Muscle of arm (tissue), 12 donors: ENCODE measurements around the gene SGSM1. TPM values are rescaled to one million over a fixed set of nuclear protein-coding genes. Genes with fewer than 3 reads are reported as not detected.

Experiments used
- DNase-seq: peaks from one replicate; pipeline ENCODE4 v3.0.0-alpha.2; 2013
- polyA plus RNA-seq, 12 donors: library from polyadenylated mRNA; unstranded; fragments of 120-200 nt; gene quantifications; one replicate each; pipeline ENCODE4 v1.2.1, GENCODE V29; 2013; ENCODE audit not compliant: insufficient read length in 12 of 12

Gene SGSM1
- polyA plus RNA-seq, 12 donors, result 0.11 to 3.2 (median 0.21) TPM; not detected in 1

DNA sequence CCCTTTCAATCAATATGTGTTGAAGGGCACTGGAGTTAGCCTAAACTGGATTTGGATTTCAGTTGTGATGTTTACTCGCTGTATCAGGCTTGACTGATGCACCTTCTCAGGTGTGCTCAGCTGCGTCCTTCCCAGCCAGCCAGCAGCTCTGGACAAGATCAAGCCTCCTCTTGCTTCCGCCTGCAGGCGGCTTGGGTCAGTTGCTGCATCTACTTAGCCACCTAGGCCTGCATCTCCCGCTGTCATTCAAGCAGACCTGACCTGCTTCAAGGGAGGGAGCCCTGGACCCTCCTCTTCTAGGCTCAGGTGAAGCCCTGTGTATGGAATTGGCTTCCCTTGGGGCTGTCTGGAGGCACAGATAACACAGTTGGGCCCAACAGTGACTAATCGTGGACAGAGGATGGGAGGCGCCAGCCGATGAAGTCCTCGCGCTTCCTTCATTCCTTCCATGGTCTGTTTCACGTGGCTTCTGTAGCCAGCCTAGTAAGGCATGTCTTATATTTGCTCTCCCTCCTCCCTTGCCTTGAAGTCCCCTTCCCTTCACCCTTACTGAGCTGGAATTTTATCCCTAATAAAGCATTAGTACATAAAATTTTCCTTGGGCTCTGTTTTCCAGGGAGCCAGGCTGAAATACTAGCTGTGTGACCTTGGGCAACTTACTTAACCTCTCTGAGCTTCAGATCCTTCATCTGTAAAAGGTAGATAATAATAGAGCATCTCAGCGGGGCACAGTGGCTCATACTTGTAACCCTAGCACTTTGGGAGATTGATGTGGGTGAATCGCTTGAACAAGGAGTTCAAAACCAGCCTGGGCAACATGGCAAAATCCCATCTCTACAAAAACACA, 142.6 kb downstream of the SGSM1 start:
- DNase-seq, result no peak

DNA sequence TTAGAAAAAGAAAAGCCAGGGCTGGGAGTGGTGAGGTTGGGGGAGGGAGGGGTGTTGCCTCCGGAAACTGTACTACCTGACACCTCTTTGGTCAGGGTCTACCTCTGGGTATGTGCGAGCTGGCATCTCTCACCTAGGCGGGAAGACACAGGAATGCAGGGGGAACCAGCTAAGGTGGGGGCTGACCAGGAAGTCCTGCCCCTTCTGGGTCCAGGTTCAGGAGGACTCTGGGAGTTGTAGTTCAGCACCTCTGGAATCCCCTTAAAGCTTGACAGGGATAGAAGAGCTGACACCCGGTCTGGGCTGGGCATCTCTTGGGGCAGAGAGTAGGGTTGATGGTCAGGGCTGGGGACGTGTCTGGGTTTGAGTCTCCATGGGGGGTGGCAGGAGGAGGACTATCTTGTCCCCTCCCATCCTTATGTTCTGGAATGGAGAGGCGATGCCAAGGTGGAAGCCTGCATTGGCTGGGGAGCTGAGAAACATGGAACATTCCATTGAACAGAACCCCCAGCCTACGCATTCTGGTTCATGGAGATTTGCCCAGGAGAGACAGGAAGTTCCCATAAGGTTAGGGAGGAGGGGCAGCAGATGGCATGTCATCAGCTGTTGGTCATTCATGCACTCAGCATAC, 144.4 kb downstream of the SGSM1 start:
- no peak for DNase-seq

DNA sequence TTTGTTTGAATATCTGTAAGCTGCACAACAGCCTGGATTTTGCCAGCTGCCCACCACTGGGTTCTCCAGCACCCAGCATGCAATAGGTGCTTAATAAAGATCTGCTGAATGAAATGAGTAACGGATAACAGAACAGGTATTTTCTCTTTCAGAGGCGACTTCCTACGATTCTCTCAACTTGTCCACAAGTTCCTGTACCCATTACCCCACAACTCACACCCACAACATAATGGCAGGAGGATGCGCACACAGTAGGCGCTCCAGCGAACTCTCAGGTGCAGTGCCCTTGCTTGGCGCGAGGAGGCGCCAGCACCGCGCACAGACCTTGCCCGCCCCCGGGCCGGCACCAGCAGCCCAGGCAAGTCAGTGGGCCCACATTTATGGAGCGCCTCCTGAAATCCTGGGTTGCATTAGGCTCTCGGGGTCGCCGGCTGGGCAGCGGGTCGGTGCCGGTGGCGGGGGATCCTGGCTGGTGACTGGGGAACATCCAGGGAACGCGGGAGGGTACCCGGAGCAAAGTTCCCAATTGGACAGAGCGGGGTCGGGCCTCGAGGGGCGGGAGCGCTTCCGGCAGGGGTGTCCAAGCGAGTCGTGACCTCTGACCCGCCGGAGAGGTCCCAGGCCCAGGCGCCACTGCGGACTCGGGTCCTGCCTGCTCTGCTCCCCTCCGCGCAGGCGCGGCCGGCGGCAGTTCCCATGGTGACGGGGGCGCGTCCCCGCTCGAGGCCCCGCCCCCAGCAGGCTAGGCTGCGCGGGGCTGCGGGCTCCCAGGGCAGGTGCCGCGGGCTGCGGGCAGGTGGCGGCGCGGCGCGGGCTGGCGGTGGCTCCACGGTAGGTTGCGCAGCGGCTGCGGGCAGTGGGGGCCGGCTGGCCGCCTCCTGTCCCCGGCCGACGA, 146.2 kb downstream of the SGSM1 start, which contains the start of gene KIAA1671:
Gene KIAA1671, plus strand, starts transcription at position 775 of the 895 bp plus-strand sequence. CDS start 75,284 bp downstream, outside the sequence.
- peak; percentile 77 for DNase-seq

DNA sequence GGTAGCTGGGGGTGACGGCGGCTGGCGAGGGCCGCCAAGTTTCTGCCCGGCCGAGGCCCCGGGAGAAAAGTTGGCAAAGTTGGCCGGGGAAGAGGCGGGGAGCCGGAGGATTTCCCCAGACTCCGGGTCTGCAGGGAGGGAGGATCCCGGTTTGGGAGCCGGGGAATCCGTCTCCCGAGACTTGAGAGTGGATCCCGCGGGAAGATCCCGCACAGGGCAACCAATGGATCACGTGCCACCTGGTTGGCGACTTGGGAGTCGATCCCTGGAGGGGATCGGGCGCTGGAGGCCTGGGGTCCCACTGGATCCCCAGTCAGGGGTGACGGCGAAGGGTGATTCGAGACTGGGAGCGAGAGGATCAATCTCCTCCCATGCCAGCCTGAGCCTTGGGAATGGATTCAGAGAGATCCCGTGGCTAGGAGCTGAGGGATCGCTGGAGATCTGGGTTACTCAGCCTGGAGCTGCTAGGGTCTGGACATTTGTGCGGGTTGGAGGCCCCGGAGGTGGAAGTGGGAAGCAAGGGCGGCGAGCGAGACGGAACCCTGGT, 146.9 kb downstream of the SGSM1 start:
- DNase-seq, result no peak

- no peak for DNase-seq
These were observed 147.5 kb downstream of the SGSM1 start for GRCh38 chr22:24953384-24954113.

DNA sequence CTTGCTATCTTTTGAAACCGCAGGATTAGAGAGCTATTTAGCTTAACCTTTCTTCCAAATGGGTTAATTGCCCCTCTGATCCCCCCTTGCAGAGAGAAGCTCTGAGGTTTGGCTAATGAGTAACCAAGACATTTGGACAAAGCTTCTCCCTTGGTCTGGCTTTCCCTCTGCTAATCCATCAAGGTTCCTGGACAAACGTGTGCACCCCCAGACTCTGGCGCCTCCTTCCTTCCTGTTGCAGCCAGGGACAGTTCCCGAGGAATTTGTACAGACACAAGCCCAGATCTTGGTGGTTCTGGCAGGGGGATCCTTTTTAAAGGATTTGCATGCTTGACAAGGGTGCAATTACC, 148.1 kb downstream of the SGSM1 start:
- no peak for DNase-seq

DNA sequence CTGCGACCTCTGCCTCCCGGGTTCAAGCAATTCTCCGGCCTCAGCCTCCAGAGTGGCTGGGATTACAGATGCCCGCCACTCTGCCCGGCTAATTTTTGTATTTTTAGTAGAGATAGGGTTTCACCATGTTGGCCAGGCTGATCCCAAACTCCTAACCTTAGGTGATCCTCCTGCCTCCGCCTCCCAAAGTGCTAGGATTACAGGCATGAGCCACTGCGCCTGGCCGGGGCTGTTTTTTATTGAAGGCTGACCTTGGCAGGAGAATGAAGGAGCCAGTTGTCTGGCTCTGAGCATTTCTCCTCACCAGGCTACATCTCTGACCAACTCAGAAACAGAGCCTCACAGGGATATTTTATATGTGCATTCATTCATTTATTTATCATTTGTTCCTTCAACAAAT, 148.8 kb downstream of the SGSM1 start:
- no peak for DNase-seq

GRCh38 chr22:24957043-24957442, 151.0 kb downstream of the SGSM1 start:
- DNase-seq, result no peak

GRCh38 chr22:24961217-24961844, 155.3 kb downstream of the SGSM1 start:
- DNase-seq, result no peak

DNA sequence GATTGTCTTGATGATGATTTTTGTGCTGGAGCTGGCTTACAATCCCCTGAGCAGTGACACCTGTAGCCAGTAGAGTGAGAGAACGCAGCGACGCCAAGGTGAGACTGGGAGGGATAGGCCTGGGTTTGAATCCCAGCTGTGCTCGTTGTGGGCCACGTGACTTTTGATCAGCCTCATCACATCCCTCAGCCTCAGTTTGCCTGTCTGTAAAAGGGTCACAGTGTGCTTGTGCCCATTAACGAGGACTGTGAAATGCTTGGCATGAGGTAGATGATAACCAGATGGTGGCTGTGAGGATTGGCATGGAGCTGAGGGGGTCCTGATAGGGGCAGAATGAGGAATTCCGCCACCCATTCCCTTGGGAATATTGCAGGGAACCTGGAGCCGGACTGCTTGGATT, 156.1 kb downstream of the SGSM1 start:
- DNase-seq, result no peak

DNA sequence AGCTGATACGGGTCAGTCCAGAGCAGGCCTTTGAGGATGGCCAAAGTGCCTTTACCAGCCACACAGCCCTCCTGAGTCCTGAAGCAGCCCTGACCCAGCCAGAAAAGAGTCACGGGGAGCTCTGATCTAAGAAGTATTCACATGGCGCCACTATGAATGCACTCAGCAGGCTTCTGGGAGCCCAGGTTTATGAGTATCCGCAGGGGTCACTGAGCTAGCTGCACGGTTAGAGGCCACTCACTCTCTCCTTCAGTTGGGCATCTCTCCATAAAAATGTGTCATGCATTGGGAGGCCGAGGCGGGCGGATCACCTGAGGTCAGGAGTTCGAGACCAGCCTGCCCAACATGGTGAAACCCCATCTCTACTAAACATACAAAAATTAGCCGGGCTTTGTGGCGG, 156.8 kb downstream of the SGSM1 start:
- DNase-seq, result no peak

GRCh38 chr22:24964441-24964840, 158.4 kb downstream of the SGSM1 start:
- no peak for DNase-seq

DNA sequence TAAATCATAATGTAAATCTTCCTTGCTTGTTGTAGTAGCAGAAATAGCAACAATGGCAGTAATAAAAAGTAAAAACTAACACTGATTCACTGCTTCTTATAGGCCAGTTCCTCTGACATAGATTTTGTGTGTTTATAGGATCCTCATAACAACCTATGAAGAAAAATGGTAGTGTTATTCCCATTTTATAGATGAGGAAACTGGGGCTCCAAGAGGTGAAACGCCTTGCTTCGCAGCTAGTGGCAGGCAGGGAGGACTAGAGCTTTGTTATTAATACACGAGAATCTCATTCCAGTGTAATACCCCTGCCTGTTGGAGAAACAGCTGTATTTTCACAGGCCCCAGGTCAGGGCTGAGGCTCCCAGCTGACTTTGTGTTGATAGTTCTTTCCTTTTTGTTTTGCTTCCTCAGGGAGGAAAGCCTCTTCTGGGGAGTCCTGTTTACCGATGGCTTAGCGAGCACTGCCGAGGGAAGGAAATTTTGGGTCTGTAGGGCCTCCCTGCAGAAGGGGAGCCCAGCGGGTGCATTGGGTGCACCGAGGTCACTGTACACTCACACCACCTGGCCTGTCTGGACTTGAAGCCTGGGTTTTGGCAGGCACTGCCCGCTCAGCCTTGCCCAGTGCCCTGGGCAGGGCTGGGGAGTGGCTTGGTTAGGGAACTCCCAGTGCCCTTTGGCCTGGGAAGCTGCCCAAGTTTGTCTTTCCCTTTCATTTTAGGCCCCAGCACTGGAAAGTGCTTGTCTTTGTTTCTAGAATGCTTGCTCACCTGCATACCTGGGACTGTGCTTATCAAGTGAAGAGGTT, 160.0 kb downstream of the SGSM1 start:
- DNase-seq, result no peak

DNA sequence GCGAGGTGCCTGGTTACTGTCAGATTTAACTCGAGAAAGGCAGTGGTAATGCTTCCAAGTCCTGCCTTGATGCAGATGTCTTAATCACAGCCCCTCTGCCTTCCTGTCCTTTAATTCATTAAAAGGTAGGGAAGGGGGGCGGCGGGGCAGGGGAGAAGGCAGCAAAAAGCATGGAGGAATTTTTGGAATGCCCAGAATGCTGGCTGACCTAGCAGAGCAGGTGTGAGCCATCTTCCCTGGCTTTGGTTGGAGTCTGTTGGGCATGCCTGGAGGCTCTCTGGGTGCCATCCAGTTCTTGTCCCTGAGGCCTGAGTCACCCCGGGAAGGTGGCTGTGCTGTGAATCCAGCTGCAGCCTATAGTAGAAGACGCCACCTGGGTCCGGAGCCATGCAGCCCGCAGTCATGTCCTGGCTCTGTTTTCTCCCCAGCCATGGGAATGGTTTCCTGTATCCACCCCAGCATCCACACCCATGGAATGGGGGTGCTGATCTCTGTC, 162.1 kb downstream of the SGSM1 start:
- DNase-seq, result no peak

DNA sequence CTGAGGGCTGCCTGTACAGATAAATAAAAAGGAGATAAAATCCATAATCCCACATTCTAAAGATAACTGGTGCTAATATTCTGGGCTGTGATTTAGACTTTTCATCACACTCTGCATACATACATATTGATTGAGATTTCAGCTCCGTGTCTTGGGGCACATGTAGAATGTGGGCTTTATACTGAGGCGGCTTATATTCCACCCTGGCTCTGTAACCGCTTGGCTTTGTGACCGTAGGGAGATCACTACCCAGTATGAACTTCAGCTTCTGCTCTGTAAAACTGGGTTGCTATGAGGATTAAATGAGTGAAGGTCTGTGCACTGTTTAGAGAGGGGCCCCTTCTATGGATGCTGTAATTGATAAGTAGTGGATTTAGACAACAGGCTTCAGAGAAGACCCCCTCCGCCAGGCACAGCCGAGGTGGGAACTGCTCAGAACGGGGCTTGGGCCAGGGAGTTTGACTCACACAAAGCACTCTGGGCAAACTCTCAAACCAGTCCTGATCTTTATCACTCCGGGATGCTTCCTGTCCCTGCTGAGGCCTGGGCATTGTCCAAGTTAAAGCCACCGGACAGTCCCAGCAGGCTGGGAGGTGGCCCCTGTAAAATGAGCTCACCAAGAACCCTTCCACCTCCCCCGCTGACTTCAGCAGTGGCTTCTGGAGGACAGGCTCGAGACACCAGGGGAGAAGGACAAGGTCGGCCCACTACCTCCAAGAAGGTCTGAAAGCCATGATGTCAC, 163.7 kb downstream of the SGSM1 start:
- DNase-seq, result no peak

GRCh38 chr22:24972369-24972768, 166.4 kb downstream of the SGSM1 start:
- DNase-seq, result no peak

GRCh38 chr22:24973872-24974271, 167.9 kb downstream of the SGSM1 start:
- no peak for DNase-seq

- DNase-seq, result no peak
These were observed 169.2 kb downstream of the SGSM1 start for GRCh38 chr22:24975125-24975640.
